Right renal cortex interstitium (tissue), 3 donors: Measurements from ENCODE around the gene ACHE. TPM values are rescaled to one million over a fixed set of nuclear protein-coding genes. Genes with fewer than 3 reads are reported as not detected.
"Not testable (repeated sequence)": the region's sequence is repeated elsewhere in the genome, so short reads cannot be mapped to it uniquely, and the experiment has no call there.

Source experiments
- DNase-seq, 3 donors: peaks; one replicate each; pipeline ENCODE4 v3.0.0-alpha.2; 2013; ENCODE audit warnings: low read depth in 3 of 3, low spot score in 2 of 3
- polyA plus RNA-seq, 3 donors: library from polyadenylated mRNA; unstranded; fragments of 120-200 nt; gene quantifications; one replicate each; pipeline ENCODE4 v1.2.1, GENCODE V29; 2013; ENCODE audit not compliant: insufficient read length in 3 of 3

Gene ACHE
- polyA plus RNA-seq, result 1 to 10 TPM; 3.2 to 3.7 (median 3.2) TPM

DNA sequence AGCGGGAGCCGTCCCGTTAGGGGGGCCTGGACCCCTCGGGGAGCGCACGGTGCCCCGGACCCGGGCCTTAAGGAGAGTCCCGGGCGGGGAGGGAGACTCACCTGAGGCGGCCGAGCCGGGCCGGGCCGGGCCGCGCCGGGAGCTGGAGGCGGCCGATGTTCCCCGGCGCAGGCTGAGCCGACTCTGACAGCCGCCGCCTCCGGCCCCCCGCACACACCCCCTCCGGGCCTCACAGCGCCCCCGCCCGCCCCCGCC, at the start of gene ACHE:
Gene ACHE, minus strand, starts transcription at position 188 of the 255 bp plus-strand sequence. CDS start 1,656 bp downstream, outside the sequence.
- no peak for DNase-seq

DNA sequence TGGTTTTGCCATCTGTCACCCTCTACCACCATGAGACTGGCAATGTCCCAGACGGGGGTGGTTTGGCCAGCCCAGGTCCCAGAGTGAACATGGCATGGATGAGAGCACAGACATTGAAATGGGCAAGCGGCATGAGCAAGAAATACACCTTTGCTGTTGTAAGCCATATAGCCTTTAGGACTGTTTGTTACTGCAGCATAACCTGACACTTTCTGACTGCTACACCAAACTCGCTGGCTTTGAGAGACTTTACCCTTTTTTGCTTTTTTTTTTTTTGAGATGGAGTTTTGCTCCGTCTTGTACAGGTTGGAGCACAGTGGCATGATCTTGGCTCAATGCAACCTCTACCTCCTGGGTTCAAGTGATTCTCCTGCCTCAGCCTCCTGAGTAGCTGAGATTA, 48.5 kb upstream of the ACHE start:
- DNase-seq, result no peak

DNA sequence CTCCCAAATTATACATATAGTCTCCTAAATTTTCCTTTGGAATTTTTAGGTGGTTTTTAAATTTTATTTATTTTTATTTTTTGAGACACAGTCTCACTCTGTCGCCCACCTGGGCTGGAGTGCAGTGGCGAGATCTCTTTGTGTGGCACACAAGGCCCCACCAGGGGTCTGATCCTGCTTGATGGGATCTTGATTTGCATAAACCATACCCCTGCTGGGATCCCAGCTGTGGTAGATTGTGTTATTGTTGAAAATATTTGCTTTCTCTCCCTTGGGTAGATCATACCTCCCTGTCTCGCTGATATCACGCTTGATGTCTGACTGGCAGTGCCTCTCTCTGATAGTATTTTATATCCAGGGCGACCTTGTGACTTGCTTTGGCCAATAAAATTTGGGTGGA, 48.0 kb upstream of the ACHE start:
- DNase-seq, result no peak

DNA sequence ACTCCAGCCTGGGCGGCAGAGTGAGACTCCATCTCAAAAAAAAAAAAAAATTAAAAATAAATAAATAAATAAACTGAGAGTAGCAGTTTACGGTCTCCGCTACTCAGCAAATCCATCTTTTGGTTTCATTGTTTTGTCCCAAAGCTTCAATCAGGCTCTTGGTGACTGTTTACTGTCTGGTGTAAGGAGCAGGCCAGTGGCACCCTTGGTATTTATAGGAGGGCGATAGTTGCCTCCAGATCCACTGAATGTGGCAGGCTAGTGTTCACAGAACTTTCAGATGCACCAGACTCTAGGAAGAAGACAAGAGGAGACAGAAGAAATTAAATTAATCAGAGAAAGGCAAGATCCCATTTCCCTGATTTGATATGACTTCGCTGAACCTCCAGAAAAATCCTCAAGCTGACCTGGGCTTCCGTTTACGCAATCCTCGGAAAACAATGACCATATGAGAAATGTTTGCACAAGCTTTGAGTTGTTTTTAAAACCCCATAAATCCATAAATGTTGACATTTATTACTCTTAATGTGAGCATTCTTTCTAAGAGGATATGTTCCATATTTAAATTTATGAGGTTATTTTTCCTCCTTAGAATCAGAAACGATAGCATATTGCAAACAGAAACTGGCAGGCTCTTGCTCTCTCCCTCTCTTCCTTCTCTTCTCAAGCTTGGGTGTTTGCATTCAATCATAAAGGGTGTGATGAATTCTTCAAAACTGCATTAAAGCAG, 46.5 kb upstream of the ACHE start:
- DNase-seq, result no peak

DNA sequence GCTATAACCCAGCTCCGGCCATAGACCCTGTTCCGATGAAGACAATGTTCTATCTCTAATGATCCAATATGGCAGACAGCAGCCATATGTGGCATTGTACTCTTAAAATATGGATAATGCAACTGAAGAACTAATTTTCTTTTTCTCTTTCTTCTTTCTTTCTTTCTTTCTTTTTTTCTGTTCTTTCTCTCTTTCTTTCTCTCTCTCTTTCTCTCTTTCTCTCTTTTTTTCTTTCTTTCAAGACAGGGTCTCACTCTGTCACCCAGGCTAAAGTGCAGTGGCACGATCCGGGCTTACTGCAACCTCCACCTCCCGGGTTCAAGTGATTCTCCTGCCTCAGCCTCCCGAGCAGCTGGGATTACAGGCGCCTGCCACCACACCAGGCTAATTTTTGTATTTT, 40.5 kb upstream of the ACHE start:
- DNase-seq, result not testable (repeated sequence)

DNA sequence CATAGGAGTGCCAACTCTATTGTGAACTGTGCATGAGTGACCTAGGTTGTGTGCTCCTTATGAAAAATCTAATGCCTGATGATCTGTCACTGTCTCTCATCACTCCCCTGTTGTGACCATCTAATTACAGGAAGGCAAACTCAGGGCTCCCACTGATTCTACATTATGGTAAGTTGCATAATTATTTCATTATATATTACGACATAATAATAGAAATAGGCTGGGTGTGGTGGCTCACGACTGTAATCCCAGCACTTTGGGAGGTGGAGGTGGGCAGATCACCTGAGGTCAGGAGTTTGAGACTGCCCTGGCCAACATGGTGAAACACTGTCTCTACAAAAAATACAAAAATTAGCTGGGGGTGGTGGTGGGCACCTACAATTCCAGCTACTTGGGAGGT, 39.7 kb upstream of the ACHE start:
- DNase-seq, result not testable (repeated sequence)

DNA sequence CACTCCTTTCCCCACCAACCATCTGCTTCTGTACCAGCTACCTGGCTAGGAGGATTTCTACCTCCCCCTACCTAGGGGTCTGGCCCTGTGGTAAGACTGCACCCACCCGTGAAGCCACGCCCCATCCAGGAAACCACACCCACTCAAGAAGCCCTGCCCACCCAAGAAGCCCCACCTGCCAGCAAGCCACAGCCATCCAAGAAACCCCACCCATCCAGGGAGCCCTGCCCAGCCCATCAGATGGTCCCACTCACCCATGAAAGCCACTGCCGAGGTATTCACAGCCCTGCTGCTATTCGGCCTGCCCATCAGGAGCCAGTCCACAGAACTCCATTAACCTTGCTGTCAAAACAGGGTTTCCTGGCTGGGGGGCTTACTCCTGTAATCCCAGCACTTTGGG, 38.0 kb upstream of the ACHE start:
- DNase-seq, result no peak

DNA sequence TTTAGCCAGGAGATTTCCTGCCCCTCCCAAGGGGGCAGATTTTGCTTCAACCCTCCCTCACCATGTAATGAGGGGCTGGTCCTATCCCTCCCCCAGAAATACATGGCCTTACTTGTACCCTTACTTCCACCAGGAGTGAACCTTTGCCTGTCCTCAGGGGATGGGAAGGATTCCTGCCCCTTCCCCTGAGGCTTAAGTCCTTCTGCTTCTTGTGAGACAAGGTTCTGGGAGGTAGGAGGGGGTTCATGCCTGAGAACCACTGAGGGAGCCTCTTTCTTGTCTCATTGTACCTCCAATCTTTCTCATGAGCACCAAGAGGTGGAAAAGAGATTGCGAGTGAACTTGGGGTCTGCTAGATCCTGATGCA, 34.1 kb upstream of the ACHE start:
- no peak for DNase-seq

DNA sequence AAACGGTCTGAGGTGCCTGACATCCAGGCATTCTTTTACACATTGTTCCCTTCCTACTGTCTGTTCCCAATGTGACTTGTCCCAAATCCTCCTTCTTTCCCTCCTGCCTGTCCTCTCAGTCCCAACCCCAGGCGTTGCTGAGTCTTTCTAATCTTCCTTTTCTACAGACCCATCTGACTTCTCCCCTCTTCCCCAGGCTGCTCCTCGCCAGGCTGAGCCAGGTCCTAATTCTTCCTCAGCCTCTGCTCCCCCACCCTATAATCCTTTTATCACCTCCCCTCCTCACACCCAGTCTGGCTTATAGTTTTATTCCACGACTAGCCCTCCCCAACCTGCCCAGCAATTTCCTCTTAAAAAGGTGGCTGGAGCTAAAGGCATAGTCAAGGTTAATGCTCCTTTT, 27.9 kb upstream of the ACHE start:
- not testable (repeated sequence) for DNase-seq

DNA sequence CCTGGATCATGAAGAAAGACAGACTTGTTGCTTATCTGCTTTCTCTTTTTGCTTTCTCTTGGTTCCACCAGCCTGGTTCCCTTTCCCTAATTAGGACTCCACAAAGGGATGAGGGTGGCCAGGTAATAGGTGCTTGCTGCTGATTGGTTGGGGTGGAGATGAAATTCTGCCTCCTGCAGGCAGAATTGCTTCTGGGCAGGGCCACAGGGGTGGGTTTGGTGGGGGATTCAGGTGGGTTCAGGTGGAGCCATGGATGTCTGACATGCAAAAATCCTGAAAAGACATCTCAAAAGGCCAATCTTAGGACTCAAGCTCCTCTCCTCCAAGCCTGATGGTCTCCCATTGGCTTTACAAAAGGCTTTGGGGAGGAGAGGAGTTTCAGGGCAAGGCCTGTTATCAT, 25.4 kb upstream of the ACHE start:
- no peak for DNase-seq

DNA sequence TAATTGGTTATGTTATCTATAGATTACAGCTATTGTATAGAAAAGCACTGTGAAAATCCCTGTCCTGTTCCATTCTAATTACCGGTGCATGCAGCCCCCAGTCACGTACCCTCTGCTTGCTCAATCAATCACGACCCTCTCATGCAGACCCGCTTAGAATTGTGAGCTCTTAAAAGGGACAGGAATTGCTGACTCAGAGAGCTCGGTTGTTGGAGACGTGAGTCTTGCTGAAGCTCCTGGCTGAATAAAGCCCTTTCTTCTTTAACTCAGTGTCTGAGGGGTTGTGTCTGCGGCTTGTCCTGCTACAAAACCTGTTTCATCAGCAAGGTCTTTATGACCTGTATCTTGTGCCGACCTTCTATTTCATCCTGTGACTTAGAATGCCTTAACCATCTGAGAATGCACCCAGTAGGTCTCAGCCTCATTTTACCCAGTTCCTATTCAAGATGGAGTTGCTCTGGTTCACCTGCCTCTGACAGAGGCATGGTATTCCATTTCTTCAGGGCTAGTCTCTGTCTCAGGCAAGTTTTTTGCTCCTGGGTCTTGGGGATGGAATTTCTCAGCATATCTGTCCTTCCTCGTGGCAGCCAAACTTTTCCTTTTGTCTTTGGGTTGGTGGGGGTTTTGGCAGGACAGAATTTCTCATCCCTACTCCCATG, 24.2 kb upstream of the ACHE start:
- not testable (repeated sequence) for DNase-seq

DNA sequence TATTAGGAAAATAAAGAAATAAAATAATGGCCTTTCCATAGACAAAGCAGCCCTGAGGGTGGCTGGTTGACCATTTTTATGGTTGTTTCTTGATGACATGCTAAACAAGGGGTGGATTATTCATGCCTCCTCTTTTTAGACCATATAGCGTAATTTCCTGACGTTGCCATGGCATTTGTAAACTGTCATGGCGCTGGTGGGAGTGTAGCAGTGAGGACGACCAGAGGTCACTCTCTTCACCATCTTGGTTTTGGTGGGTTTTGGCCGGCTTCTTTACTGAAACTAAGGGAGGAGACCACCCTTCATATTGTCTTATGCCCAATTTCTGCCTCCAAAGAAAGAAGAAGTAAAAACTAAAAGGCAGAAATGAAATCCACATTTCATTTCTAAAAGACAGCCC, 23.6 kb upstream of the ACHE start:
- not testable (repeated sequence) for DNase-seq

DNA sequence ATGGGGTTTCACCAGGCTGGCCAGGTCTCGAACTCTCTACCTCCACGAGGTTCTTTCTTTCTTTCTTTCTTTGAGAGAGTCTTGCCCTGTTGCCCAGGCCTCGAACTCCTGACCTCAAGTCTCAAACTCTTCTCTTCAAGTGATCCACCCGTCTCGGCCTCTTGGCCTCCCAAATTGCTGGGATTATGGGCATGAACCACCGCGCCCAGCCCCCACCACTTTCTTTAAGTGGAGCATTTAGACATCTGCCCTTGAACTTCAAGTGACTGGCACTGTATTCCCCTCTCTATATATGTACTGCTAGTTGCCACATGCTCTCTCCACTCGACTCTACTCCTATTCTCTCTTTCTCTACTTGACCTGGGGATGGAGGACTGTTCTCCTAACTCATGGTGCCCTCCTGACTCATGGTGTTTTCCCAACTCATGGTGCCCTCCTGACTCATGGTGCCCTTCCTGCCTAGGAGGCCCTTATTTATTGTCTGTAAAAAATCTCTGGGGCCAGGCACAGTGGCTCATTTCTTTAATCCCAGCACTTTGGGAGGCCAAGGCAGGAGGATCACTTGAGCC, 19.3 kb upstream of the ACHE start:
- DNase-seq, result no peak

DNA sequence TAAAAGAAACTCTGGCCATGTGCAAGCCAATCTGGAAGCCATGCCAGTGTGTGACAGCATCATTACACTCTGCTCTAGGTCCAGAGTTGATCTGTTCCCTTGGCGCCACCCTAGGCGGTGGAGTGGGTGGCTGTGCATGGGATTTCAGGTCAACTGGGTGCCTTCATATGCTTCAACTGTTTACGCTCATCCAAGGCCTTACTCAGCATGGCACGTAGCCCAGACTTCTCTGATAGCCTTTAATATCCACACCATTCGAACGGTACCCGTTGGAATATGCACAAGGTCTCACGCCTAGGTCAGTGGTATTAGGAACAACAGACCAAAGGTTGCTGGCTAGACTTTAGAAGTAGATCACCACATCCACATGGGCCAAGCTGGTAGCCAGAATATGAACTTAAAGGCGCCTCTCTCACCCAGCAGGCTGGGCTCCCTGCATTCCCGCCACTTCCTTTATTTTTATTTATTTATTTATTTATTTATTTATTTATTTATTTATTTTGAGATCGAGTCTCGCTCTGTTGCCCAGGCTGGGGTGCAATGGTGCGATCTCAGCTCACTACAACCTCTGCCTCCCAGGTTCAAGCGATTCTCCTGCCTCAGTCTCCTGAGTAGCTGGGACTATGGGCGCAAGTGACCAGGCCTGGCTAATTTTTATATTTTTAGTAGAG, 18.7 kb upstream of the ACHE start:
- no peak for DNase-seq

DNA sequence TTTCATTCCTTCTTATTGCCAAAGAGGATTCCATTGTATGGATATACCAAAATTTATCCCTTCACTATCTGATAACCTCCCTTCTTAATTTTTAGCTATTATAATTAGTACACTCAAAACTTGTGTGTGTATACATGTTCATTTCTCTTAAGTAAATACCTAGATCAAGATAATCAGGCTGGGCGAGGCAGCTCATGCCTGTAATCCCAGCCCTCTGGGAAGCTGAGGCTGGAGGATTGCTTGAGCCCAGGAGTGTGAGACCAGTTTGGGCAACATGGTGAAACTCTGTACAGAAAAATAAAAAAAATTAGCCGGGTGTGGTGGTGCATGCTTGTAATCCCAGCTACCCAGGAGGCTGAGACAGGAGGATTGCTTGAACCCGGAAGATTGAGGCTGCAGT, 15.8 kb upstream of the ACHE start:
- no peak for DNase-seq

DNA sequence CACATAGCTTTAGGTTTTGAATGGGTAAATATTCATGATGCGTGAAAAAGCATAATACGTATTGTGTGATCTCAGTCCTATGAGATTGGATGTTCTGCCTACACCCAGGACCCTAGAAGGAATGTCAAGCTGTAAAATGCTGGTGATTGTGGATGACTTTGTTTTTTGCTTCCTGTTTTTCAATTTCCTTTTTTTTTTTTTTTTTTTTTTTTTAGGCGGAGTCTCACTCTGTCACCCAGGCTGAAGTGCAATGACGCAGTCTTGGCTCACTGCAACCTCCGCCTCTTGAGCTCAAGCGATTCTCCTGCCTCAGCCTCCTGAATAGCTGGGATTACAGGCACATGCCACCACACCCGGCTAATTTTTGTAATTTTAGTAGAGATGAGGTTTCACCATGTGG, 14.8 kb upstream of the ACHE start:
- DNase-seq, result not testable (repeated sequence)

DNA sequence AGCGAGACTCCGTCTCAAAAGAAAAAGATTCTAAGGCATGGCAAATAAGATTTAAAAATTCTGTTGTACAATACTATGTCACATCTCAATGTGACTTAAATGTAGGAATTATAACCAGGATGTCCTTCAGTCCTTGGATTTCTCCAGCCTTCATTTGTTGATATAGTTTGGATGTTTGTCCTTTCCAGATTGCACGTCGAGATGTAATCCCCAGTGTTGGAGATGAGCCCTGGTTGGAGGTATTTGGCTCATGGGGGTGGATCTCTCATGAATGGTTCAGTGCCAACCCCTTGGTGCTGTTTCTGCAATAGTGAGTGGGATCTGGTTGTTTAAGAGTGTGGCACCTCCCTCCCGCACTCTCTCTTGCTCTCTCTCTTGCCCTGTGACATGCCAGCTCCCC, 12.8 kb upstream of the ACHE start:
- DNase-seq, result no peak

DNA sequence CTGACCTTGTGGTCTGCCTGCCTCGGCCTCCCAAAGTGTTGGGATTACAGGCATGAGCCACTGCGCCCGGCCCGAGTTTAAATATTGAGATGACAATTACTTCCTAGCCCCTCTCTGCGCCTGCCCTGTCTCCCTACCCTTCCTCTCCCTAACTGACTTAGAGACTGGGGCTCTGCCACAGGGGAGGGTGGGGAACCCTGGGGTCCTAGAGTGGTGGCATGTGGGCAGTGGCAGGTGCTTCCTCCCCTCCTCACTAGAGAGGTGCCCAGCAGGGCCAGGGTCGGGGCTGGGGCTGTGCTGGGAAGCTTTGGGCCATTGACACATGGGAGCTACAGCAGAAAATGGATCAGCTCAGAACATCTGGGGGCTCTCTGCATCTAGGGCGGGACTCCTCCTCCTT, 7.0 kb upstream of the ACHE start:
- DNase-seq, result no peak

DNA sequence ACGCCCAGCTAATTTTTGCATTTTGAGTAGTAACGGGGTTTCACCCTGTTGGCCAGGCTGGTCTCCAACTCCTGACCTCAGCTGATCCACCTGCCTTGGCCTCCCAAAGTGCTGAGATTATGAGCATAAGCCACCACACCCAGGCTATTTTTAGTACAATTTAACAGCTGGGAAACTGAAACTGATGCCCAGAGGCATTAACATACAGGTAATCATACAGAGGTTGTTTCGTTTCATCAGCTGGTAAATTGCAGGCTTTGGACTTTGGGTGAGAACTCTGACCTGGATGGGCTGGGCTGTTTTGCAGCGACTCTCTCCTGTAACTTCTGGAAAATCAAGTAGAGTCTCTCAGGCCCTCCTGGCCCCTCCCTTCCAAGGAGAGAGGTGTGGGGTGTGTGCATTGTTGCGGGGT, 6.2 kb upstream of the ACHE start:
- no peak for DNase-seq

DNA sequence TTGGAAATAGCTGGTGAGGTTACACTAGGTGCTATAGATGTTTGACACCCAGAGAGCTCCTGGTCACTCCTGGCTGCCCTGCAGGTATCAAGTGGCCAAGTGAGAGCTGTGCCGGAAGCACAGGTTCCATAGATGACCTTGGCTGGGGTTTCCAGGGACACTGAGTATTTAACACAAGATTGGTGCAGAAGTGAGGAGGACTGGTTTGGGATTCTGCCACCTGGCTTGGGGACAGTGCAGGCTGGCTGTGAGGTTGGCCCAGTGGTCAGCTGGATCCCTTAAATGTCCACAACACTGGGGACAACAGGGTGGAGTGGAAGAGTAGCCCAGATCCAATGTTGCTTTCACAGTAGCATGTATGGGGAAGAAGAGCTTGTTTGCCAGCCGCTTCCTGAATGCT, 5.3 kb upstream of the ACHE start:
- no peak for DNase-seq

DNA sequence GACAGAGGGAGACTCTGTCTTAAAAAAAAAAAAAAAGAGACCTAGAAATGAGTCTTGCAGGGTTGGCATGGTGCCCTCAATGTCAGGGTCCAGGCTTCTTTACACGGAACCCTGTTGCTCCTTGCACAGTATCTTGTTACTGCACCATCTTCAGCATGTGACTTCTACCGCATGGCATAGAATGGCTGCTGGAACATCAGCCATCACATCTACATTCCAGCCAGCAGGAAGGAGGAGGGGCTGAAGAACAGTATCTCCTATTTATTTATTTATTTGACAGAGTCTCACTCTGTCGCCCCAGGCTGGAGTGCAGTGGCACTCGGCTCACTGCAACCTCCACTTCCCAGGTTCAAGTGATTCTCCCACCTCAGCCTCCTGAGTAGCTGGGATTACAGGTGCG, 3.7 kb upstream of the ACHE start:
- no peak for DNase-seq
